ENCODE measurements around the gene KCNK18. TPM values are rescaled to one million over a fixed set of nuclear protein-coding genes. Genes with fewer than 3 reads are reported as not detected.

The KCNK18 gene
- total RNA-seq, 2 experiments from 2014 or later = not detected

- no TSS peak for BruUV-seq (replicated peaks)
- no peaks in the 10 kb centered on the region for H3K79me2 ChIP-seq (ENCODE audit: insufficient read depth, low read depth, low read length)
- intact Hi-C loops (cut with micrococcal nuclease; ENCODE audit: unreplicated experiment) = no loop called here
- POLR2A ChIA-PET = no interaction called here
- DNase-seq (ENCODE audit: low spot score) = no peak
- H4K20me1 ChIP-seq (ENCODE audit: insufficient read depth, low read length) = no peaks in the 10 kb centered on the region
- H3K4me3 ChIP-seq (ENCODE audit: low read depth, low read length, poor library complexity, severe bottlenecking) = no peak overlapping the region
- H3K4me1 ChIP-seq (ENCODE audit: insufficient read depth, low read length, poor library complexity, severe bottlenecking) = no peaks in the 10 kb centered on the region
- TF ChIP-seq CTCF (conservative IDR thresholded peaks at IDR 0.05; ENCODE audit: low read length) = no peak
- no peak for TF ChIP-seq EZH2phosphoT487 (IDR thresholded peaks at IDR 0.05; ENCODE audit: borderline replicate concordance, low read depth, low read length)
- no peak overlapping the region for H3K27ac ChIP-seq (ENCODE audit: low read depth, low read length, poor library complexity, severe bottlenecking)
- CTCF ChIA-PET (ENCODE audit: unreplicated experiment) = no interaction called here
- no peaks in the 10 kb centered on the region for H3K9me3 ChIP-seq (ENCODE audit: low read length)
- H3K36me3 ChIP-seq (ENCODE audit: insufficient read depth, low read length) = no peaks in the 10 kb centered on the region
- no peak overlapping the region for H3K4me2 ChIP-seq (ENCODE audit: low read length)
- H2AFZ ChIP-seq (ENCODE audit: low read length) = no peak overlapping the region
- no peaks in the 10 kb centered on the region for H3K9me2 ChIP-seq (ENCODE audit: insufficient read depth, low read length)
Observed at GRCh38 chr10:117242463-117242832, 45.2 kb downstream of the KCNK18 start.

- TF ChIP-seq CTCF (conservative IDR thresholded peaks at IDR 0.05; ENCODE audit: low read length) (no peak), EZH2phosphoT487 (IDR thresholded peaks at IDR 0.05; ENCODE audit: borderline replicate concordance, low read depth, low read length) (no peak)
- Histone ChIP-seq H3K9me3 (ENCODE audit: low read length) (no peaks in the 10 kb centered on the region), H2AFZ (ENCODE audit: low read length) (no peak overlapping the region), H3K9me2 (ENCODE audit: insufficient read depth, low read length) (no peaks in the 10 kb centered on the region), H3K4me1 (ENCODE audit: insufficient read depth, low read length, poor library complexity, severe bottlenecking) (no peaks in the 10 kb centered on the region), H3K27ac (ENCODE audit: low read depth, low read length, poor library complexity, severe bottlenecking) (no peak overlapping the region), H3K4me3 (ENCODE audit: low read depth, low read length, poor library complexity, severe bottlenecking) (no peak overlapping the region), H4K20me1 (ENCODE audit: insufficient read depth, low read length) (no peaks in the 10 kb centered on the region), H3K4me2 (ENCODE audit: low read length) (no peak overlapping the region), H3K36me3 (ENCODE audit: insufficient read depth, low read length) (no peaks in the 10 kb centered on the region), H3K79me2 (ENCODE audit: insufficient read depth, low read depth, low read length) (no peaks in the 10 kb centered on the region)
- POLR2A ChIA-PET = no interaction called here
- CTCF ChIA-PET (ENCODE audit: unreplicated experiment) = interaction anchor here (0.7 kb wide), 1 partner anchor 15 kb away, joined by 3 read pairs; no protein-coding TSS in a partner anchor
- intact Hi-C loops (cut with micrococcal nuclease; ENCODE audit: unreplicated experiment) = no loop called here
- no TSS peak for BruUV-seq (replicated peaks)
- no peak for DNase-seq (ENCODE audit: low spot score)
Observed at GRCh38 chr10:117246997-117247671, 49.8 kb downstream of the KCNK18 start.

- Histone ChIP-seq H3K4me1 (ENCODE audit: insufficient read depth, low read length, poor library complexity, severe bottlenecking) (no peaks in the 10 kb centered on the region), H3K9me2 (ENCODE audit: insufficient read depth, low read length) (no peaks in the 10 kb centered on the region), H3K27ac (ENCODE audit: low read depth, low read length, poor library complexity, severe bottlenecking) (no peak overlapping the region), H3K4me3 (ENCODE audit: low read depth, low read length, poor library complexity, severe bottlenecking) (no peak overlapping the region), H3K9me3 (ENCODE audit: low read length) (no peaks in the 10 kb centered on the region), H3K36me3 (ENCODE audit: insufficient read depth, low read length) (no peaks in the 10 kb centered on the region), H4K20me1 (ENCODE audit: insufficient read depth, low read length) (no peaks in the 10 kb centered on the region), H3K79me2 (ENCODE audit: insufficient read depth, low read depth, low read length) (no peaks in the 10 kb centered on the region), H2AFZ (ENCODE audit: low read length) (no peak overlapping the region), H3K4me2 (ENCODE audit: low read length) (no peak overlapping the region)
- CTCF ChIA-PET (ENCODE audit: unreplicated experiment) = no interaction called here
- TF ChIP-seq EZH2phosphoT487 (IDR thresholded peaks at IDR 0.05; ENCODE audit: borderline replicate concordance, low read depth, low read length) = no peak
- no peak for TF ChIP-seq CTCF (conservative IDR thresholded peaks at IDR 0.05; ENCODE audit: low read length)
- no TSS peak for BruUV-seq (replicated peaks)
- intact Hi-C loops (cut with micrococcal nuclease; ENCODE audit: unreplicated experiment) = no loop called here
- no peak for DNase-seq (ENCODE audit: low spot score)
- POLR2A ChIA-PET = no interaction called here
Observed at GRCh38 chr10:117248750-117249465, 51.6 kb downstream of the KCNK18 start.
